ENCODE results near the gene DDAH1. TPM values are rescaled to one million over a fixed set of nuclear protein-coding genes. Genes with fewer than 3 reads are reported as not detected.

The DDAH1 gene
- total RNA-seq, 1 experiment from 2014 or later: 36.3 TPM

- H3K27ac ChIP-seq (ENCODE audit: insufficient read length, low read depth, low read length): peak overlapping the region; percentile 87
- no peak overlapping the region for H4K91ac ChIP-seq (ENCODE audit: insufficient read length, low read depth, low read length)
- TF ChIP-seq CTCF (conservative IDR thresholded peaks at IDR 0.05): no peak
- H3K79me1 ChIP-seq (ENCODE audit: insufficient read depth, low read depth, low read length, poor library complexity, severe bottlenecking): no peaks in the 10 kb centered on the region
- H2BK120ac ChIP-seq (ENCODE audit: low read depth, low read length, poor library complexity, severe bottlenecking): no peak overlapping the region
- no peaks in the 10 kb centered on the region for H3K9me3 Mint-ChIP-seq
- H3K23me2 ChIP-seq (ENCODE audit: insufficient read length, low read depth, low read length, poor library complexity, severe bottlenecking): no peaks in the 10 kb centered on the region
- no CpG with 5 or more reads among the region's 1 CpG for WGBS (ENCODE audit: extremely low coverage, insufficient read length, low lambda C conversion rate)
- no peaks in the 10 kb centered on the region for H3K9me3 ChIP-seq (ENCODE audit: control insufficient read depth, low read depth, low read length)
- no peak overlapping the region for H2AK5ac ChIP-seq (ENCODE audit: insufficient read length, low read length)
- H3K4me1 Mint-ChIP-seq: peaks cover 38 to 44% of the 10 kb centered on the region in 2 experiments
- H3K56ac ChIP-seq (ENCODE audit: insufficient read length, low read depth, low read length): no peak overlapping the region
- H2BK15ac ChIP-seq (ENCODE audit: low read depth, low read length): no peak overlapping the region
- no peak overlapping the region for H4K5ac ChIP-seq (ENCODE audit: insufficient read length, low read depth, low read length)
- H3K79me2 ChIP-seq (ENCODE audit: insufficient read depth, low read length): no peaks in the 10 kb centered on the region
- H3K14ac ChIP-seq (ENCODE audit: insufficient read depth, low read length): no peak overlapping the region
- no peak overlapping the region for H4K8ac ChIP-seq (replicated peaks; ENCODE audit: insufficient read length, low read depth, low read length)
- no peak overlapping the region for H2BK5ac ChIP-seq (ENCODE audit: insufficient read length, low read length)
- no peak overlapping the region for H3K4ac ChIP-seq (ENCODE audit: low read depth, low read length)
- H3K23ac ChIP-seq (ENCODE audit: insufficient read length, low read depth, low read length): no peak overlapping the region
- H2BK20ac ChIP-seq (ENCODE audit: low read depth, low read length, poor library complexity, severe bottlenecking): no peak overlapping the region
- no peaks in the 10 kb centered on the region for H3K27me3 ChIP-seq (ENCODE audit: insufficient read depth, low read length)
- no peak overlapping the region for H2AFZ ChIP-seq (ENCODE audit: low read length)
- no peak overlapping the region for H2BK12ac ChIP-seq (ENCODE audit: insufficient read length, low read depth, low read length)
- H3K36me3 Mint-ChIP-seq (ENCODE audit: insufficient read depth in 1 of 3, low read depth in 3 of 3): peaks cover 0 to 8% (median 6%) of the 10 kb centered on the region in 3 experiments; a peak in 5 of 7 replicates
- no peaks in the 10 kb centered on the region for H4K20me1 ChIP-seq (ENCODE audit: control insufficient read depth, insufficient read depth, insufficient read length)
- H3K18ac ChIP-seq (ENCODE audit: insufficient read length, low read depth, low read length): no peak overlapping the region
- H3K27me3 Mint-ChIP-seq (ENCODE audit: low read depth): no peaks in the 10 kb centered on the region
- H3T11ph ChIP-seq (ENCODE audit: low read length): no peak overlapping the region
- no peak overlapping the region for H3K4me2 ChIP-seq (ENCODE audit: insufficient read depth, insufficient read length, low read length)
- H3K4me1 ChIP-seq (ENCODE audit: insufficient read depth, low read length): peaks cover 9% of the 10 kb centered on the region; the same call in 1 of the 2 replicates
- no peak for DNase-seq
- H3K27ac Mint-ChIP-seq: peak overlapping the region in 2 of 3 experiments; percentile 75 to 96; a peak in 5 of 7 replicates
- H3K4me3 Mint-ChIP-seq: no peak overlapping the region
- H3K9ac ChIP-seq (ENCODE audit: extremely low read depth, insufficient read length, low read length): no peak overlapping the region
These were observed 121.2 kb downstream of the DDAH1 start for GRCh38 chr1:85343612-85344255.

Measured in H9 (cell line).